Kidney capillary endothelial cell (primary cell): Measurements from ENCODE around the gene UBE2C.

ENCODE experiments used
- DNase-seq: peaks from one replicate; pipeline ENCODE4 v3.0.0-alpha.2; 2018; ENCODE audit warnings: low spot score

Gene UBE2C

GRCh38 chr20:45859916-45860315 lies 47.5 kb downstream of the UBE2C start:
- DNase-seq = no peak

GRCh38 chr20:45860560-45861220 lies 48.2 kb downstream of the UBE2C start:
- DNase-seq = no peak

GRCh38 chr20:45861221-45862075 lies 49.0 kb downstream of the UBE2C start:
- no peak for DNase-seq

- no peak for DNase-seq
Observed at GRCh38 chr20:45863543-45864470, 51.4 kb downstream of the UBE2C start.

- DNase-seq = no peak
Observed at GRCh38 chr20:45866454-45866853, 54.0 kb downstream of the UBE2C start.
